GM18861 (cell line): Measurements from ENCODE around the gene DYNC1LI1.
"Not testable (repeated sequence)": the region's sequence is repeated elsewhere in the genome, so short reads cannot be mapped to it uniquely, and the experiment has no call there.

ENCODE experiments used
- ATAC-seq: cut with Tn5 transposase; IDR thresholded peaks from one replicate; pipeline ENCODE4 v1.9.1; 2021; ENCODE audit not compliant: unreplicated experiment

The DYNC1LI1 gene

DNA sequence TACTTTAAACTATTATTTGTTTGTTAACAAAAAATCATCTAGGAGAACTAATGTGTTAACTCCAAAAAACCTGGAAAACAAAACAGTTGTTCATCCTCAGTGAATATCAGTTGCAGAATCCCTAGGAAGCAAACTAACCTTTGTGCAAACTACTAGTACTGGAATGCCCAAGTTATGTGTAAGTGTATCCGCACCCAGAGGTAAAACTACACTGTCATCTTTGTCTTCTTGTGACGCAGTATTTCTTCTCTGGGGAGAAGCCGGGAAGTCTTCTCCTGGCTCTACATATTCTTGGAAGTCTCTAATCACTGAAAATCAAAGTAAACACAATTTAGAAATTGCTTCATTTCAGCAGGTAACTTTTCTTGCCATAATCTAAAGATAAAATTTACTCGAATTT, 29.8 kb downstream of the DYNC1LI1 start:
- no peak for ATAC-seq

DNA sequence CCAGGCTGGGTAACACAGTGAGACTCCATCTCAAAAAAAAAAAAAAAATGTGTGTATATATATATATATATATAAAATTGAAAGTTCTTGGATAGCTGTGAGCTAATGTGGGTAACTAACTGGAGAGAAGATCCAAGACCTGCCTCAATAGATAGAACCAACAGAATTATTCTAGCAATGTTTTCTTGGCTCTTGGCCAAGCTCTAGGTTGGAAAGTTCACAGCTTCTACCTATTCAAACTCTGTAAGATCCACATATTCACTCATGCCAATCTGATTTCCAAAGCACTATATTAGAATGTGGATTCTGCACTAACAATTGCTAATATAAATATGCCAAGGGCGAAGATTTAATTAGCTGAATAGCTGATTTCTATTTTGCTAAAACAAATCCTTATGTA, 38.2 kb downstream of the DYNC1LI1 start:
- ATAC-seq, result no peak

DNA sequence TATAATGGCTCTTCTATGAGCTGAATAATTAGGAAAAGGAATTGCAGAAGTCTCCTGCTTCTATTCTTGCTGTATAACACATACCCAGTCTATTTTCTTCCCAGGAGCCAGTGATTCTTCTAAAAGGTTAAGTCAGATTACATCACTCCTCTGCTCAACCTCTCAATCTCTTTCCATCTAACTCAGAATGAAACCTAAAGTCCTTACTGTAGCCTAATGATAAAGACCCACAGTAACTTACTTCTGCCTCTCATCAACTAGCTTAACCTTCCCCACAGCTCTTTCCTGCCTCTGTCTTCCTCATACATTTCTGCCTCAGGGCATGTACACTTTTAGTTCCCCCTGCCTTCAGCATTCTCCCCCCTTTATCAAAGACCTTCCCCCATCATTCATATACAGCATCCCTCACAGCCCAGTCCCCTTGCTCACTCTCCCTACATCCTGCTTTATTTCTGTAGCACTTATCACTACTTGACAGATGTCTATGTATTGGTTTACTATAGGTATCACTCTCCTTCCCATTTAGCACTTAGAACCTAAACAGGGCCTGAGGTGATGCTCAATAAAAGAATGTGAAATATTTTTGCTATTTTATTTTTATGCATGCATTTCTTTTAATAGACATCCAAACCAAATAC, 39.5 kb downstream of the DYNC1LI1 start:
- ATAC-seq, result no peak

DNA sequence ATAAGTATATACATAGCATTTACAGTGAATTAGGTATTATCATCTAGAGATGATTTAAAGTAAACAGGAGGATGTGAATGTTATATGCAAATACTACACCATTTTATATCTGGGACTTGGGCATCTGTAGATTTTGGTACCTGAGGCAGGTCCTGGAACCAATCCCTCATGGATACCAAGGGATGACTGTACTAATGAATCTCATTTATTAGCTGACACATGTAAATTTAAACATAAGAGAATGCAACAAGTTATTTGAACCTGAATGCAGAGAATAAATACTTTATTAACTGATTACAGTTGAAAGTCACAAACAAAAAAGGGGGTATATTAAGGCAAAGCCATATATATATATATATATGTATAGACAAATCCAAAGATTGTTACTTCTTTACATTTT, 44.9 kb downstream of the DYNC1LI1 start:
- ATAC-seq, result no peak

DNA sequence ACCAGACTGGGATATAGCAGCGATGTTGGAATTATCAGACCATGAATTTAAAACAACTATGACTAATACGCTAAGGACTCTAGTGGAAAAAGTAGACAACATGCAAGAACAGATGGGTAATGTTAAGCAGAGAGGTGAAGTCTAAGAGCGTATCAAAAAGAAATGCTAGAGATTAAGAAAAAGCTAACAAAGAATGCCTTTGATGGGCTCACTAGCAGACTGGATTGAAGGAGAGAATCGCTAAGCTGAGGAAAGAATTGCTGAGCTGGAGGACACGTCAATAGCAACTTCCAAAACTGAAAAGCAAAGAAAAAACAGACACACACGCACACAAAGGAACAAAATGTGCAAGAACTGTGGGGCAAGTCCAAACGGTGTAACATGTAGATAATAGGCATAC, 48.0 kb downstream of the DYNC1LI1 start:
- ATAC-seq, result no peak

DNA sequence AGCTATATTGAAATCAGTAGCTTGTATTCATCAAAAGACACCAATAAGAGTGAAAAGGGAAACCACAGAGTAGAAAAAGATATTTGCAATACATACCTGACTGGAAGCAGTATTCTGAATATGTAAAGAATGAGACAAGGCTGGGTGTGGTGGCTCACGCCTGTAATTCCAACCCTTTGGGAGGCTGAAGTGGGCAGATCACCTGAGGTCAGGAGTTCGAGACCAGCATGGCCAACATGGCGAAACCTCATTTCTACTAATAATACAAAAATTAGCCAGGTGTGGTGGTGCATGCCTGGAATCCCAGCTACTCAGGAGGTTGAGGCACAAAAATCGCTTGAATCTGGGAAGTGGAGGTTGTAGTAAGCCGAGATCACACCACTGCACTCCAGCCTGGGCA, 51.7 kb downstream of the DYNC1LI1 start:
- ATAC-seq, result not testable (repeated sequence)

DNA sequence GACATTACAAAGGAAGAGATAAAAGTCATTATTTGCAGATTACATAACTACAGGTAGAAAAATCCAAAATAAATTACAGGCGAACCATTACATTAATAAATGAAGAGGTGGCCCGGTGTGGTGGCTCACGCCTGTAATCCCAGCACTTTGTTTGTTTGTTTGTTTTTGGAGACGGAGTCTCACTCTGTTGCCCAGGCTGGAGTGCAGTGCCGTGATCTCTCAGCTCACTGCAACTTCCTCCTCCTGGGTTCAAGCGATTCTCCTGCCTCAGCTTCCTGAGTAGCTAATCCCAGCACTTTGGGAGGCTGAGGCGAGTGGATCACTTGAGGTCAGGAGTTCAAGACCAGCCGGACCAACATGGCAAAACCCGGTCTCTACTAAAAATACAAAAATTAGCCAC, 53.9 kb downstream of the DYNC1LI1 start:
- ATAC-seq, result peak; percentile 12

DNA sequence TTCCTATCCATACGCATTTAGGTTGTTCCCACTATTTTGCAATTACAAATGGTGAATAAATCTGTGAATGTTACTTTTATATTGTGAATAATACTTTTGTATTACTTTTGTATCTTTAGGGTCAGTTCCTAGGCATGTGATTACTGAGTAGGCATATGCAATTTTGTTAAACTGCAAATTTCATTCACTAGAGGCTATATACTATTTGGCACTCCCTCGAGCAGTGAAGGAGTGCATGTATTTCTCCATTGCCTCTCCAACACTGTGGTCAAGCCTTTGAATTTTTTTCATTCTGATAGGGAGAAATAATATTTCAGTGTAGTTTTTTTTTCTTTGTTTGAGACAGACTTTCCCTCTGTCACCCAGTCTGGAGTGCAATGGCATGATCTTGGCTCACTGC, 59.7 kb downstream of the DYNC1LI1 start:
- ATAC-seq, result no peak

DNA sequence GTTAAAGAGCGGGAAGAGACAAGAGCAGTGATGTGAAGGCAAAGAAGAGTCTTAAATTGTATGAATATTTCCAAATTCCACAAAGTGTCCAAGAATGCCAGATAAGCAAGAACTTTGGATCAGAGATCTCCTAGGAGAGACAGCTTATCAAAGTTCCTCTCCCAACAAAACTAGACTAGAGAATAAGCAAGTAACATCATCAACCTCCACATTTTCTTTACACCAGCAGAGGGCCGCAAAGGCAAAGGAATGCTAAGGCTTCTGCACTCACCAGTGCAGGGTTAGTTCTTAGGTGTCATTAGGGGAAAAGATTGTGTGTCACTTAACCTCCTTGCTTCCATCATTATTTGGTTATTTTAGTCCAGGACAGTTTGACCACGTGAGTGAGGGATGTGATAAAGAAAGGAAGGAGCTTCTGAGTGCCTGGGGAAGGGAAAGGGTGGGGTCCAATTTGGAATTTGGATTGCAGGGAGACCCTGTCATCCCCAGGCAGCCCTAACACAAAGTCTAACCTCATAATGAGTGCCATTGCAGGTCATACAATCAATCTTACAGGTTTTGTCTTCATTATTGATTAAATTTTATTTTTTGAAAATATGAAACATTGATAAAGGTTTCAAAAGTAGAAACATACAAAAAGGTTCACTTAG, 60.5 kb downstream of the DYNC1LI1 start:
- ATAC-seq, result peak; percentile 71

DNA sequence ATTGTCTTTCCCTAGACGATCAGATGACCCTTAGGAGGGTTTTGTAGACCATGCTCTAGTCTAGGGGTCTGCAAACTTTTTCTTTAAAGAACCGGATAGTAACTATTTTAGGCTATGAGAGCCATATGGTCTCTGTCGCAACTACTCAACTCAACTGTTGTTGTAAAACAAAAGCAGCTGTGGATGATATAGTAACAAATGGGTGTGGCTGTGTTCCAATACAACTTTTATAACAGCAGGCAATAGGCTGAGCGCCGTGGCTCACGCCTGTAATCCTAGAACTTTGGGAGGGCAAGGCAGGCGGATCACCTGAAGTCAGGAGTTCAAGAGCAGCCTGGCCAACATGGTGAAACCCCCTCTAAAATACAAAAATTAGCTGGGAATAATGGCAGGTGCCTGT, 61.9 kb downstream of the DYNC1LI1 start:
- ATAC-seq, result no peak

DNA sequence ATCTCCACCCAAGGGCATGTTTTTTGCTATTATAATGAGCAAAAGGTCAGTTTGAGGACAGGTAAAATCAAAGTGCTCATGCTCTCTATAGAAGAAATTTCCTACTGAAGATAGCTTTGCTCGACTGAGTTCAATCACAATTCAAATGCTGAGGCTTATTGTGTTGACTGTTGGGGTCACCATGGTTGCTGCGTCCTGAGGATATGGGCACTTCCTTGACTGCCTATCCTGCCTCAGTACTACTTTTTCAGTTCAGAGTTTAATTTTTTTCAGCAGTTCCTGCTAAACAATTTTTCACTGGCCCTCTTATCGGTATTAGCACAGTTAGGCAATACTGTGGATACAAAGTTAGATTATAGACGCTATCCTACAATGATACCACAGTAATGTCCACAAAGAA, 64.2 kb downstream of the DYNC1LI1 start:
- ATAC-seq, result no peak

DNA sequence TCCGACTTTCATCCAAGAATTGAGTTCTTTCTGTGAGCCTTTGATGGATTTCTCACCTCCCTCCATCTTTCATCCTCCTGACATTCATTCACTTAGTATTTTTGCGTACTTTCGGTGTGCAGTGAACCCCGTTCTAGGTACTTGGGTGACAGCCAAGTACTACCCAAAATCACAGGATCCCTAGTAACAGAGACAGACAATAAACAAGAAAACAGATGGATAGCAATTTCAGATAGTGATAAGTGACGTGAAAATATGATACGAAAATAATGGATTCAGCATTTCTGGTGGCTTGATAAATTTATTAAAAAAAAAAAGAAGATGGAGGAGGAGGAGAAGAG, 67.7 kb downstream of the DYNC1LI1 start:
- ATAC-seq, result no peak

DNA sequence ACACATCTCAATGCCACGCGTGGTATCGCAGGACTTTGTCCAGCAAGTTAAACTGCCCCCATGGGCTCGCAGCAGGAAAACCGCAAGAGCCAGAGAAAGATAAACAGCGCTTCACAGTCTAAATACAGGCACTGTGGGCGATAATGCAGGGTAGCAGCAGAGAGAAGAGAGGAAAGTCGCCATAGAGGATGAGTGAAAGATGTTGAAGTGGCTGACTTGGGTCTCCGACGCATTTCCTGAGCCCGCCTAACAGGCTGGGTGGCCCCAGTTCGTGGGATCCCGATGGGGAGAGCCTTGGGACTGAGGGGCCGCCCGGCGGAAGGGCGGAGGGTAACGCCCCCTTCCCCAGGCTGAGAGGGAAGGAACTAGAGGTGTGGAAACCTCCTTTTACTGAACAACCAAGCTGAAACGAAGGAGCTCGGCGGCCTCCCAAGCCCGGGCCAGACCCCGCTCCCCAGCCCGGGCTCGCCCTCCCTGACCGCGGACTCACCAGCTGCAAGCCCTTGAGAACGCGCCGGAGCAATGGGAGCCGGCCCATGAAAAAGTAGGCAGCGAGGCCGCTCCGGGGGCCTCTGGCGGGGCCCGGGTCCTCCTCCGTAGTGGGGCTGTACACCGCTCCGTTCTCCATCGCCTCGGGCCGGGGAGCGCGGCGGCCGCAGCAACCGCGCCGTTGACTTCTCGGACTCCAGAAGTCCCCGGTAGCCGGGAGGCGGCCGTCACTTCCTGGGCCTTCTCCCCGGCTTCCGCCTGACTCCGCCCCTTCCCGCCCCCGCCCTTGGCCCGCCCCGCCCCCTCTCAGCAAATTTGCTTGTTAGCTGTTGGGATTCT, 68.3 kb downstream of the DYNC1LI1 start, which contains the start of gene CMTM6:
Gene CMTM6 (minus strand): TSS at position 735 of the 828 bp plus-strand sequence. CDS start 107 bp downstream, at position 628.
- peak; percentile 50 for ATAC-seq

DNA sequence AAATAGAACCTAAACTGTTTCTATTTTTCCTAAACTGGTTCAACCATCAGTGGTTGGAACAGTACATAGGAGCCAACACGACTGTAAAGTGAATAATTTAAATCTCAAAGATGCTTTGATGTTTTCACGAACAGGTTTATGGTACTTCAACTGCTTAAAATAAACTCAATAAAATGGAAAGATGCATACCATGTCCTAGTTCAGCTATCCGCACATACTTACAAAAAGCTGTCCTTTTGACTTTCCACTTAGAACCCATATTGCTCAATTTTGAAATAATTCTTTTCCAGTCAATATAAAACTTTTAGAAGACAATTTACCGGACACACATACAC, 68.9 kb downstream of the DYNC1LI1 start:
- no peak for ATAC-seq

DNA sequence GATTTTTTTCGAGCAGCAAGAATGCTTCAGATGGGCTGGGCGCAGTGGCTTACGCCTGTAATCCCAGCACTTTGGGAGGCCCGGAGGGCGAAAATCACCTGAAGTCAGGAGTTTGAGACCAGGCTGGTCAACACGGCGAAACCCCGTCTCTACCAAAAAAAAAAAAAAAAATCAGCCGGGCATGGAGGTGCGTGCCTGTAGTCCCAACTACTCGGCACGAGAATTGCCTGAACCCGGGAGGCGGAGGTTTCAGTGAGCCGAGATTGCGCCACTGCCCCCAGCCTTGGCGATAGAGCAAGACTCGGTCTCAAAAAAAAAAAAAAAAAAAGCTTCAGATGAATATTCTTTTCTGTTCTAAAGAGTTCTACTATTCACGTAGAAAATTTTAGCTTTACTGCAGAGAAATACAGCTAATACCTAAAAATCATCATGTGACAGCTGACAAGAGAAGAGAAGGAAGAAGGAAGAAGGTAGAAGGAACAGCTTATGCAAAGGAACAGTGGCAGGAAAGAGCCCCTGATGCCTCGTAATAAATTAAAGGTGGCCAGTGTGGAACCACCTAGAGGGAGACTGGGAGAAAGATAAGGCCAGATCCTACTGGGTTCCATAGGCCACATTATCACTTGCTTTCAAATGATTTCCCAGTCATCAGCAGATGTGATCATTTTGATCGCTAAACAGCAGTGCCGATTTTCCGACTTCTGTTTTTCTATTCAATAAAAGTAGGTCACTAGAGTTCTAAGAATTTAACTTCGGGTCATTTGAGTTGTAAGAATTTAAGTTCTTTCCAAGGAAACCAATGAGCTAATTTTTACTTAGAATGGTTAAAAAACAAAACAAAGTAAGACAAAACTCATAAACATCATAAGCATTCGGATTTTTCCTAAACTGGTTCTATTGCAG, 69.5 kb downstream of the DYNC1LI1 start:
- ATAC-seq, result no peak

DNA sequence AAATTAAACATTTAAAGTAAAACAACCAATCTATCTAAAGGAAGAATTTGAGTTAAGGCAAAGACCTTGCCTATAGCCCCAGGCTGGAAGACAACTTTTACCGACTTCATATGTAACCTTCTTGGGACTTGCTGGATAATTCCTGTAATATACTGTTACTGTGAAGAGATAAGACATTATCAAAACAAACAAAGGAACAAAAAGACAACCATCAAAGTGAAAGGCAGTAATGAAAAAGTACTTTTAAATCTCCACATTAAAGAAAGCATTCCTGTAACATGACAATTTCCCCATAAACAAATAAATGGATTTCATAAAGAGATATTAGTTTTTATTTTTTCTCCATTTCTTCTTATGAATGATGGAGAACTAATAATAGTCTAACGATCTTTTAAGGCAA, 70.4 kb downstream of the DYNC1LI1 start:
- ATAC-seq, result no peak

DNA sequence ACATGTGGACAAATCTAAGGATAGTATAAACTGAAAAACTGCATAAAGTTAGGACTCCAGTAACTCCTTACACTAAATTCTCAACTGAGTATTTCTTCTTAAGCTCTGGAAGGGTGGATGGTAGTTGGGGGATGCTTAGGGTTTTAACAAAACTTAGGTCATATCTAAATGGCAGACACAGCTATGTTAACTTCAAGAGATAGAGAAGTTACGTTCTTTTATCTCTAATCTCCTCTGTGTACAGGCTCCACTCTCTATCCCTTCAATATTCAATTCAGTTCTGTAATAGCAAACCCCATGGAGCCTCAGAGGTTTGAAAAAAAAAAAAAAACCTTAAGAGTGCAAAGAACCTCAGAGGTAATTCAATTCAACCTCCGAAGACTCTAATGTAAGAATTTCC, 71.1 kb downstream of the DYNC1LI1 start:
- no peak for ATAC-seq

DNA sequence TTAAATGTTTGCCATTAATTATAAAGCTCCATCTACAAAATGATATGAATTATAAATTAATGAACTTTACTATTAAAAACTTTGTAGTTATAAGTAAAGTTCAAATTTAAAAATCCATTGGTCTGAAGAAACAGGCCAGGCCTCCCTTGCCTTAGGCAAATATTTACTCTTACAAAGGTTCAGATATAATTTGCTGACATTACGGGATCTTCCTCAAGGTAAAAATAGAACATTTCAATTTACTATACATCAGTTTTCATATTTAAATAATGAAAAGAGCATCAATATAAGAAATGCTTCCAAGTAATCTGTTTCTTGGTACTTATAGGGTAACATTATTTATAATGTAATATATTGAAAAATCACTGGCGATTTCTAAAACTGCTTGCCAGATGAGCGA, 71.7 kb downstream of the DYNC1LI1 start:
- no peak for ATAC-seq

DNA sequence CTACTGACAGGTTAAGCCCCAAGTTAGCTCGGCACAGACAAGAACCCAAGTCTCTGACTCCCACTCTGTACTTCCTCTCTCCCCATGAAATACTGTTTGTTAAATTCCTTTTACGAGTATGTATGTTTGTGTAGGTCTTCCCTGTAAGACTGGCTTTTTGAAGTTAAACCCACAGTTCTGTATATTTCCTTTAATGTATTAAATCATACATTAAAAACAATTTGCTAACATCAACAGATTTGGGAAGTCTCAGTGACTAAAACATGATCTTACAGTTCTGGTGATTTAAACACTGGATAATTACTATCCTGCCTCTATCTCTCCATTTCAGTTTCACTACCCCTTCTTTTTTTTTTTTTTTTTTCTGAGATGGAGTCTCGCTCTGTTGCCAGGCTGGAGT, 72.4 kb downstream of the DYNC1LI1 start:
- ATAC-seq, result no peak

DNA sequence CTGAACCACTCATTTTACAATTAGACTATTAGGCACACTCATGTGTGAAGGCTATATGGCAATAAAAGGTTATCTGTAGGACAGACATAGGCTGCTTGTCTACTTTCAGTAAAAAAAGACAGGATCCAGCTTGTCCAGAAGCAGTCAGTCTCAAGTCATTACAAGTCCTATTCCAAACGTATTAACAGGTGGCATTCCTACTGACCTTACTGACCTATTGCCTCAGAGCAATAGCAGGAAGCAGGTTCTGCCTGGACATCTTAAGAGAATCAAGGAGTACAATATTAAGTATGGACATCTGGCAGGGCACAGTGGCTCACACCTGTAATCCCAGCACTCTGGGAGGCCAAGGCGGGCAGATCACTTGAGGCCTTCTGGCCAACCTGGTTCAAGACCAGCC, 75.0 kb downstream of the DYNC1LI1 start:
- ATAC-seq, result no peak

DNA sequence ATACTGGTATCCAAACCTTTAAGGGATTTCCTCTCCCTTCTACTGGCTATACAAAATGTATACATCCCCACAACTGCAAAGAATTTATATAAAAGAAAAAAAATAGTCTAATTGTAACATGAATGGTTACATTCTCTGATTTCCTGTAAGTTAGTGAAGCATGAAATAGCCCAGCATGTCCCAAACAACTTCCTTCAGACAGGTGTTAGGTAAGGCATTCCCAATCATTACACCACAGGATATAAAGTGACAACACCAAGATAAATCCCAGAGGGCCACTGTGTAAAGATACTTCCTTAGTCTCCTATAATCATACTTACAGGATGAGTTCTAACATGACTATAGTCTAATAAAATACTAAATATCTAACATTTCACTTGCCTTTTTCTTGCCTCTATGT, 75.6 kb downstream of the DYNC1LI1 start:
- ATAC-seq, result no peak
